ENCODE data around the gene IPCEF1. TPM values are rescaled to one million over a fixed set of nuclear protein-coding genes. Genes with fewer than 3 reads are reported as not detected.

Gene IPCEF1
- total and polyA plus RNA-seq, 2 donors: 6.5 to 13.1 TPM

DNA sequence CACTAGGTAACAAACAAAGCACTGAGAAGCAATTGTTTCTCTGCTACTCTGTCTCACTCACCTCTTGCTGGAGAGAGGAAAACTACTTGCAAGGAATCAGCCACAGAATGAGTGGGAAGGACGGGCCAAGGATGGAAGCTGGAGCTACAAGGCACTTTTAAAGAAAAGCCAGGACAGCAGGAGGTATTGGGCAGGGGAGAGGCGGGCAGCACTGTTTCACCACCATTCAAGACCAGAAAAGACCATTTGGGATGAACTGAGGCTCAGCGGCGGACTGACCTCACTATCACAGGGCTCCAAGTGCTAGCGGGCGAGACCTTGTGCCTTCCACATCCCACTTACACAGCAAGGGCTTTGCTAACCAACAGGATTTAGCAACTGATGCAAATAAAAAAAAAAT, 137.4 kb downstream of the IPCEF1 start:
- 96% methylated on average over 6 of the region's 6 CpGs for WGBS
- Histone ChIP-seq H3K9me3 (ENCODE audit: control insufficient read depth in 2 of 2, insufficient read depth in 1 of 2, low read length in 1 of 2) (no peaks in the 10 kb centered on the region), H3K4me1 (ENCODE audit: control insufficient read depth in 2 of 2, insufficient read depth in 2 of 2, low read length in 2 of 2) (peaks cover 8 to 16% of the 10 kb centered on the region in 2 donors), H3K27me3 (ENCODE audit: control insufficient read depth in 2 of 2, insufficient read depth in 1 of 2, low read length in 1 of 2) (no peaks in the 10 kb centered on the region), H3K27ac (ENCODE audit: low read depth in 1 of 2, low read length in 1 of 2) (no peak overlapping the region), H3K36me3 (ENCODE audit: control insufficient read depth in 2 of 2, insufficient read depth in 2 of 2, low read length in 1 of 2) (peaks cover 13 to 28% of the 10 kb centered on the region in 2 donors), H3K4me3 (ENCODE audit: low read length in 2 of 2) (no peak overlapping the region)
- no peak for DNase-seq (ENCODE audit: low read depth in 6 of 9, low spot score in 9 of 9)

- H3K9me3 ChIP-seq (ENCODE audit: control insufficient read depth in 2 of 2, insufficient read depth in 1 of 2, low read length in 1 of 2): no peaks in the 10 kb centered on the region
- peaks cover 5 to 14% of the 10 kb centered on the region in 2 donors for H3K4me1 ChIP-seq (ENCODE audit: control insufficient read depth in 2 of 2, insufficient read depth in 2 of 2, low read length in 2 of 2)
- DNase-seq (ENCODE audit: low read depth in 6 of 9, low spot score in 9 of 9): no peak
- H3K4me3 ChIP-seq (ENCODE audit: low read length in 2 of 2): no peak overlapping the region
- H3K27me3 ChIP-seq (ENCODE audit: control insufficient read depth in 2 of 2, insufficient read depth in 1 of 2, low read length in 1 of 2): no peaks in the 10 kb centered on the region
- no peak overlapping the region for H3K27ac ChIP-seq (ENCODE audit: low read depth in 1 of 2, low read length in 1 of 2)
- 84% methylated on average over 6 of the region's 6 CpGs for WGBS
- H3K36me3 ChIP-seq (ENCODE audit: control insufficient read depth in 2 of 2, insufficient read depth in 2 of 2, low read length in 1 of 2): peaks cover 14 to 28% of the 10 kb centered on the region in 2 donors
Observed at GRCh38 chr6:154218787-154219186, 137.8 kb downstream of the IPCEF1 start.

GRCh38 chr6:154218301-154218700, 138.3 kb downstream of the IPCEF1 start:
- no peak overlapping the region for H3K4me3 ChIP-seq (ENCODE audit: low read length in 2 of 2)
- H3K27ac ChIP-seq (ENCODE audit: low read depth in 1 of 2, low read length in 1 of 2): no peak overlapping the region
- H3K4me1 ChIP-seq (ENCODE audit: control insufficient read depth in 2 of 2, insufficient read depth in 2 of 2, low read length in 2 of 2): peaks cover 5 to 14% of the 10 kb centered on the region in 2 donors
- peak in 1 of 9 donors; percentile 34 for DNase-seq (ENCODE audit: low read depth in 6 of 9, low spot score in 9 of 9)
- H3K27me3 ChIP-seq (ENCODE audit: control insufficient read depth in 2 of 2, insufficient read depth in 1 of 2, low read length in 1 of 2): no peaks in the 10 kb centered on the region
- 52% methylated on average over 6 of the region's 6 CpGs for WGBS
- H3K36me3 ChIP-seq (ENCODE audit: control insufficient read depth in 2 of 2, insufficient read depth in 2 of 2, low read length in 1 of 2): peaks cover 16 to 28% of the 10 kb centered on the region in 2 donors
- no peaks in the 10 kb centered on the region for H3K9me3 ChIP-seq (ENCODE audit: control insufficient read depth in 2 of 2, insufficient read depth in 1 of 2, low read length in 1 of 2)

DNA sequence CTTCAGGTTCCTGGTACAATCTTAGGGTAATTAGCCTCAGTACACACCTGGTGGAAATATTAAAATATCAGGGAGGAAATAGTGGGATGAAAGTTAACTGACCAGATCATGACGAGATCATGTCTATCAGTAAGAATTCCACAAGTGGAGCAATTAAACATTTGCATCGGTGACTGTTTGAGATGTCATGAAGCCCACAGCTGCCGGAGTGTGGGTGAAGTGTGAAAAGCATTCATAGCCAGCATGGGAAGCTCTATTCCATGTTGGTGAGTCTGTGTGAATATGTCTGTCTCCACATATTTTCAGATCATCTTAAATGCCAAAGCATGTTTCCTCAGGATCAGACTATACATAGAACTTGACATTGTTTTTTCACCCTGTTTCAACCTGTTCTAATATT, 142.8 kb downstream of the IPCEF1 start:
- WGBS: 98% methylated on average over 3 of the region's 3 CpGs
- DNase-seq (ENCODE audit: low read depth in 6 of 9, low spot score in 9 of 9): no peak
- no peak overlapping the region for H3K27ac ChIP-seq (ENCODE audit: low read depth in 1 of 2, low read length in 1 of 2)
- no peaks in the 10 kb centered on the region for H3K9me3 ChIP-seq (ENCODE audit: control insufficient read depth in 2 of 2, insufficient read depth in 1 of 2, low read length in 1 of 2)
- H3K4me3 ChIP-seq (ENCODE audit: low read length in 2 of 2): no peak overlapping the region
- H3K4me1 ChIP-seq (ENCODE audit: control insufficient read depth in 2 of 2, insufficient read depth in 2 of 2, low read length in 2 of 2): peaks cover 0 to 7% of the 10 kb centered on the region in 2 donors
- no peaks in the 10 kb centered on the region for H3K27me3 ChIP-seq (ENCODE audit: control insufficient read depth in 2 of 2, insufficient read depth in 1 of 2, low read length in 1 of 2)
- H3K36me3 ChIP-seq (ENCODE audit: control insufficient read depth in 2 of 2, insufficient read depth in 2 of 2, low read length in 1 of 2): peaks cover 6 to 15% of the 10 kb centered on the region in 2 donors

GRCh38 chr6:154210678-154211077, 145.9 kb downstream of the IPCEF1 start:
- no peaks in the 10 kb centered on the region for H3K4me1 ChIP-seq (ENCODE audit: control insufficient read depth in 2 of 2, insufficient read depth in 2 of 2, low read length in 2 of 2)
- no peak overlapping the region for H3K4me3 ChIP-seq (ENCODE audit: low read length in 2 of 2)
- no peaks in the 10 kb centered on the region for H3K9me3 ChIP-seq (ENCODE audit: control insufficient read depth in 2 of 2, insufficient read depth in 1 of 2, low read length in 1 of 2)
- peaks cover 11 to 23% of the 10 kb centered on the region in 2 donors for H3K36me3 ChIP-seq (ENCODE audit: control insufficient read depth in 2 of 2, insufficient read depth in 2 of 2, low read length in 1 of 2)
- no peaks in the 10 kb centered on the region for H3K27me3 ChIP-seq (ENCODE audit: control insufficient read depth in 2 of 2, insufficient read depth in 1 of 2, low read length in 1 of 2)
- H3K27ac ChIP-seq (ENCODE audit: low read depth in 1 of 2, low read length in 1 of 2): no peak overlapping the region
- DNase-seq (ENCODE audit: low read depth in 6 of 9, low spot score in 9 of 9): no peak

DNA sequence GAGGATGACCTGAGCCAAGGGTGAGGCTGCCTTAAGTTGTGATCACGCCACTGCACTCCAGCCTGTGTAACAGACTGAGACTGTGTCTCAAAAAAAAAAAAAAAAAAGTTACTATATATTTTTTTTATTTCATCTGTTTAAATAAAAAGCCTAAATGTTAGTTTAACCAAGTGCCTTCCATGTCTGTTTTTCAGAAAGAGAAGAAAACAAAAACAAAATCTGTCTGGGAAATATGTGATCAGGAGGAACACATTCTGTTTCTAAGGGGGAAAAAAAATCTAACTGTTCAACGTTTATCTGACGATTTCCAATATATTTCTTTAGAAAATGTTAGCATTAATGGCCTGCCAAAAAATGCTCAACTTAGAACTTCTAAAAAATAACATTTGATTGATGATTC, 147.0 kb downstream of the IPCEF1 start:
- 63% methylated on average over 3 of the region's 3 CpGs for WGBS
- Histone ChIP-seq H3K4me1 (ENCODE audit: control insufficient read depth in 2 of 2, insufficient read depth in 2 of 2, low read length in 2 of 2) (no peaks in the 10 kb centered on the region), H3K27me3 (ENCODE audit: control insufficient read depth in 2 of 2, insufficient read depth in 1 of 2, low read length in 1 of 2) (no peaks in the 10 kb centered on the region), H3K27ac (ENCODE audit: low read depth in 1 of 2, low read length in 1 of 2) (no peak overlapping the region), H3K4me3 (ENCODE audit: low read length in 2 of 2) (no peak overlapping the region), H3K36me3 (ENCODE audit: control insufficient read depth in 2 of 2, insufficient read depth in 2 of 2, low read length in 1 of 2) (peaks cover 11 to 23% of the 10 kb centered on the region in 2 donors), H3K9me3 (ENCODE audit: control insufficient read depth in 2 of 2, insufficient read depth in 1 of 2, low read length in 1 of 2) (no peaks in the 10 kb centered on the region)
- DNase-seq (ENCODE audit: low read depth in 6 of 9, low spot score in 9 of 9): no peak

- H3K36me3 ChIP-seq (ENCODE audit: control insufficient read depth in 2 of 2, insufficient read depth in 2 of 2, low read length in 1 of 2): peaks cover 8 to 19% of the 10 kb centered on the region in 2 donors
- no peaks in the 10 kb centered on the region for H3K27me3 ChIP-seq (ENCODE audit: control insufficient read depth in 2 of 2, insufficient read depth in 1 of 2, low read length in 1 of 2)
- no peak overlapping the region for H3K4me3 ChIP-seq (ENCODE audit: low read length in 2 of 2)
- H3K4me1 ChIP-seq (ENCODE audit: control insufficient read depth in 2 of 2, insufficient read depth in 2 of 2, low read length in 2 of 2): no peaks in the 10 kb centered on the region
- DNase-seq (ENCODE audit: low read depth in 6 of 9, low spot score in 9 of 9): no peak
- no peak overlapping the region for H3K27ac ChIP-seq (ENCODE audit: low read depth in 1 of 2, low read length in 1 of 2)
- WGBS: 74% methylated on average over 4 of the region's 4 CpGs
- H3K9me3 ChIP-seq (ENCODE audit: control insufficient read depth in 2 of 2, insufficient read depth in 1 of 2, low read length in 1 of 2): no peaks in the 10 kb centered on the region
Observed at GRCh38 chr6:154206996-154207395, 149.6 kb downstream of the IPCEF1 start.

- H3K4me3 ChIP-seq (ENCODE audit: low read length in 2 of 2): no peak overlapping the region
- H3K4me1 ChIP-seq (ENCODE audit: control insufficient read depth in 2 of 2, insufficient read depth in 2 of 2, low read length in 2 of 2): no peaks in the 10 kb centered on the region
- WGBS: over 99% methylated on average over 2 of the region's 2 CpGs
- H3K9me3 ChIP-seq (ENCODE audit: control insufficient read depth in 2 of 2, insufficient read depth in 1 of 2, low read length in 1 of 2): no peaks in the 10 kb centered on the region
- DNase-seq (ENCODE audit: low read depth in 6 of 9, low spot score in 9 of 9): no peak
- H3K27me3 ChIP-seq (ENCODE audit: control insufficient read depth in 2 of 2, insufficient read depth in 1 of 2, low read length in 1 of 2): no peaks in the 10 kb centered on the region
- H3K36me3 ChIP-seq (ENCODE audit: control insufficient read depth in 2 of 2, insufficient read depth in 2 of 2, low read length in 1 of 2): peaks cover 5 to 16% of the 10 kb centered on the region in 2 donors
- H3K27ac ChIP-seq (ENCODE audit: low read depth in 1 of 2, low read length in 1 of 2): no peak overlapping the region
Observed at GRCh38 chr6:154206141-154206540, 150.5 kb downstream of the IPCEF1 start.

DNA sequence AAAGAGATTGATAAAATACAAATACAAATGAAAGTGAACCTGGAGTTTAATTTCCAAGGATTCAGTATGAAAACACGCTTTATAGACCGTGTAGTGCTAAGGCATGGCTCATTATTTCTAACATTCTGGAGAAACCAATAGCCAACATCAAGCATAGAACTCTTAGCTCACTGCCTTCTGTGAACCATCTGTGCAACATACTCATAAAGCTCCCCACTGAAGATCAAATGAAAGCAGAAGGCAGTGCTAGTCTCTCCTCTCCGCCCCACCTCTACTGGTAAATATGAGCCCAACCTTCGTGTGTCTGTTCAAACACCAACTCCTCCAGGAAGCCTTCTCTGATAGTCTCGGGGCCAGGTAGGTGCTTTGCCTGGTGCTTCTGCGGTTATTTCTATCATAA, 153.6 kb downstream of the IPCEF1 start:
- Histone ChIP-seq H3K27ac (ENCODE audit: low read depth in 1 of 2, low read length in 1 of 2) (no peak overlapping the region), H3K36me3 (ENCODE audit: control insufficient read depth in 2 of 2, insufficient read depth in 2 of 2, low read length in 1 of 2) (peaks cover 8 to 24% of the 10 kb centered on the region in 2 donors), H3K9me3 (ENCODE audit: control insufficient read depth in 2 of 2, insufficient read depth in 1 of 2, low read length in 1 of 2) (no peaks in the 10 kb centered on the region), H3K4me3 (ENCODE audit: low read length in 2 of 2) (no peak overlapping the region), H3K4me1 (ENCODE audit: control insufficient read depth in 2 of 2, insufficient read depth in 2 of 2, low read length in 2 of 2) (no peaks in the 10 kb centered on the region), H3K27me3 (ENCODE audit: control insufficient read depth in 2 of 2, insufficient read depth in 1 of 2, low read length in 1 of 2) (no peaks in the 10 kb centered on the region)
- no peak for DNase-seq (ENCODE audit: low read depth in 6 of 9, low spot score in 9 of 9)
- WGBS: 96% methylated on average over 6 of the region's 6 CpGs

- Histone ChIP-seq H3K27me3 (ENCODE audit: control insufficient read depth in 2 of 2, insufficient read depth in 1 of 2, low read length in 1 of 2) (no peaks in the 10 kb centered on the region), H3K36me3 (ENCODE audit: control insufficient read depth in 2 of 2, insufficient read depth in 2 of 2, low read length in 1 of 2) (peaks cover 8 to 21% of the 10 kb centered on the region in 2 donors), H3K4me3 (ENCODE audit: low read length in 2 of 2) (no peak overlapping the region), H3K27ac (ENCODE audit: low read depth in 1 of 2, low read length in 1 of 2) (no peak overlapping the region), H3K4me1 (ENCODE audit: control insufficient read depth in 2 of 2, insufficient read depth in 2 of 2, low read length in 2 of 2) (no peaks in the 10 kb centered on the region), H3K9me3 (ENCODE audit: control insufficient read depth in 2 of 2, insufficient read depth in 1 of 2, low read length in 1 of 2) (no peaks in the 10 kb centered on the region)
- DNase-seq (ENCODE audit: low read depth in 6 of 9, low spot score in 9 of 9): no peak
- WGBS: 71% methylated on average over 3 of the region's 3 CpGs
Observed at GRCh38 chr6:154202339-154202738, 154.3 kb downstream of the IPCEF1 start.

Measured in thymus (tissue), 11 donors.